GM19240 (cell line): ENCODE data around the gene CERS6.

ENCODE experiments used
- DNase-seq: peaks from one replicate; pipeline ENCODE4 v3.0.0; 2011; ENCODE audit warnings: low spot score; ENCODE audit not compliant: insufficient read length

Gene CERS6

DNA sequence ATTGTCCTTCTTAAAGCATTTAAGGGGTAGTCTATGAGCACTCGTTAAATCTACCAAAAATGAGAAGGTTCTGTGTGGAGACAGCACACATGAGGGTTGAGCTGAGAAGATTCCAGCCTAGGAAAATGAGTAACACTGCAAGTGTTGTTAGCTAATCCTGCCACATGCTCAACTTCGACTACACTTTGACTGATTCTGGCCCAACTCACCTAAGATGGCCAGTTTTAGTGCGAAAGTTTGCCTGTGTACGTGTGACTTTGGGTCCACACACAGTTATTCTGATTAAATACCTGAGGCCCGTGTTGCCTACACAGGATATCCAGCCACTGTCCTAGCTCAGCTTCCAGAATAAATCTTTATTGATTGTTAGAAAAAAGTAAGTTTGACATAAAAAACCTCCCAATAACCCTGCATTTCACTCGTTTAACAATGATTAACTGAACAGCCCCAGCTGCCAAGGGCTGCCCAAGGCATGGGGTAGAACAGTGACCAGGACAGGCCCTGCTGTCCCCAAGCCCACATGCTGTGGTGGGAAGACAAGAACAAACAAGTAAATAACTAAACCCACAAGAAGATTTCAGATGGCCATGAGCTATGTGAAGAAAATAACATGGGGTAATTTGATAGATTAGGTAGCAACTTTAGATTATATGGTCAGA lies 14.7 kb upstream of the CERS6 start:
- DNase-seq, result no peak

DNA sequence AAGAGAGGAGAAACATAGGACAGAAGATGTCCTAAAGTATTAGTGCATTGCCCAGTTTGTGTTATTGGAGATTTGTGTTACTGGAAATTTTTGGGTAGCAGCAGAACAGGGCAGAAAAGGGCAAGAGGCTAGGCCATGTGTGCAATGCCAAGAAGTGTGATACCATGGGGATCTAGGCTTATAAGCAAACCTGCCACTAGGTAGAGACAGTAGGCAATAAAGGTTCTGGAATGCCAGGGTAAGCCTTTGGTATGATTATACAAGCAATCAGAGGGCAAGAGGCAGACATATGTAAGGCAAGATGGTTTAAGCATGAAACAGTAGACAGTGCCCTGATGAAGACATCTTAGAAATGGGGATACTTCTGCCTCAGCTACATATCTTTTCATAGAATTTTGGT lies 12.3 kb upstream of the CERS6 start:
- DNase-seq, result no peak

- DNase-seq, result no peak
Observed at GRCh38 chr2:168445960-168446359, 10.1 kb upstream of the CERS6 start.

- DNase-seq, result no peak
Observed at GRCh38 chr2:168448980-168449379, 7.1 kb upstream of the CERS6 start.

DNA sequence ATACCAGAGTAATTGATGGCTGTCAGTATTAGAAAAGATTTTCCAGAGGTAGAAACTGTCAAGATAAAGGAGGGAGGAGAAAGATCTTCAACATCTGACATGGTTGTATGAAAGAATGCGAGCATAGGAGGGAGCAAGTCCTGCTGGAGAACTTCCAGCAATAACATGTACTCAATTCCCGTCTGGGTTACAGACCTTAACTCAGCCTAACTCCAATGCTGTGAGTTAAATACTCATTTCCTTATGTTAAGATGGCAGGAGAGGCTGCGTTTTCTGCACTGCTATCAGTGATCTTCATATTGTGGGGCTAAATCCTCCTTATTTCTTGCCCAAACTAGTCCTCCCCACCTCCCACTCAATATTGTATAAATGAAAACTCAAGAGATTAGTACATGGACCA lies 6.7 kb upstream of the CERS6 start:
- DNase-seq, result no peak

DNA sequence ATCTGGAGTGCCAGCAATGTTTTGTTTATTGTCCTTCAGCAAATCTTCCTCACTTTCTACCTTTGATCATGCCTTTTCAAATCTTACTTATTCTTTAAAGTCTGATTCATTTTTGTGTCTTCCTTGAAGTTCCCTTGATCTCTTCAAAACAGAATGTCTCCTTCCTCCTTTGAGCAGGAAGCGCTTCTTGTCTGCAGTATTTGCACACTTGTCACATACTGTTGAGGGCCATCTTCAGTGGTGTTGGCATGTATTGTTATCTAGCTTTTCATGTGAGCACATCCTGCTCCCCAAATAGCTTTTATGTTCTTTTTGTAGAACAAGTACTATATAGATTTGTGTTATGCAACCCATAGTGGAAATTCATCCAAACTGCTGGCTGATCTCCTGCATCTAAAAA lies 5.9 kb upstream of the CERS6 start:
- DNase-seq, result no peak

- no peak for DNase-seq
Observed at GRCh38 chr2:168450732-168451131, 5.3 kb upstream of the CERS6 start.

GRCh38 chr2:168452781-168453180 lies 3.3 kb upstream of the CERS6 start:
- DNase-seq, result no peak

- DNase-seq, result no peak
Observed at GRCh38 chr2:168453404-168453803, 2.7 kb upstream of the CERS6 start.

GRCh38 chr2:168454737-168455644 lies 1.1 kb upstream of the CERS6 start:
- no peak for DNase-seq

GRCh38 chr2:168456521-168457189 lies 583 bp downstream of the CERS6 start:
- no peak for DNase-seq

DNA sequence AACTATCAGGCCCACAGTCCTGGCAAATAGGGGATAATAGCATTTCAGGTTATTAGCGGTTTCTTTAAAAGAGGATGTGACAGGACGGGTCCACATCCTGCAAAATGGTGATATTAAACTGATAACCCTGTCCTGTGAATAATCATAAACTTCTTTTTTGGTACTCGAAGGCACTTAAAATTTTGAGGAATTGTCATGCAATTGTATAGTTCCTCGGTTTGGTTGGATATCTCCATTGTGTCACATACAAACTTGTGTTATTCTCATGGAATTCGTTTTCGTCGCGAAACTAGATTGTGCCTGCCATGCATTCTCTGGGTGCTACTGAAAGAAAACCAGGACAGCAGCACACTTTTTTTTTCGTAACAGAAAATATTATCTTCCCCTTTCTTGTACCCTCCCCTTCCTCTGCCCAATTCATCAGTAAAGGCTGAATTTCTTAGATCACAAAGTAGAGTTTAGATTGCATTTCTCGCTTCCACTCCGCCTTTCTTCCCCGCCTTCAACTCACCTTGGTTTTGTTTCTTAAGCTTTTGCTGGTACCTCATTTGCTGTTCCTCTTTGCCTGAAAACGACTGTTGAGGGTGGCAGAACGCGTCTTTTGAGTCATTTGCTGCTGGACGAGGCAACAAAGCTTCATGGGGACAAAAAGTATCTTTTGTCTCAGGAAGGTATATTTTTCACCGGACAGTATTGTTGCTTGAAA lies 1.3 kb downstream of the CERS6 start:
- no peak for DNase-seq

DNA sequence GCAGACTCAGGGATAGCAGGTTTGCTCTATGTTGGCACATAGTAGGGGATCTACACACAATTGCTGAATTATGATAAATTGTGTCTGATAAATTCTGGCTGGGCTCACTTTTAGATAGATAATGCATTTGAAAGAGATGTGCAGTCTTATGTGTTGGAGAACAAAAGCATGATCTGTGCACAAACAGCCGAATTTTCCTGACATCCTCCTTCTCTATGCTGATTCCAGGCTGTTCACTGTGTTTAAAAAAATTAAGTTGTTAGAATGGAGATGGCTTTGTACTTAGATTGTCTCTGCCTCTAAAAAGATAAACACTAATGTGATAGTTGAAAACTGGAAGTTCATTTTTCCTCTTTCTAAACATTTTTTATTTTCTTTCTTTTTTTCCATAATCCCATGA lies 2.1 kb downstream of the CERS6 start:
- no peak for DNase-seq

DNA sequence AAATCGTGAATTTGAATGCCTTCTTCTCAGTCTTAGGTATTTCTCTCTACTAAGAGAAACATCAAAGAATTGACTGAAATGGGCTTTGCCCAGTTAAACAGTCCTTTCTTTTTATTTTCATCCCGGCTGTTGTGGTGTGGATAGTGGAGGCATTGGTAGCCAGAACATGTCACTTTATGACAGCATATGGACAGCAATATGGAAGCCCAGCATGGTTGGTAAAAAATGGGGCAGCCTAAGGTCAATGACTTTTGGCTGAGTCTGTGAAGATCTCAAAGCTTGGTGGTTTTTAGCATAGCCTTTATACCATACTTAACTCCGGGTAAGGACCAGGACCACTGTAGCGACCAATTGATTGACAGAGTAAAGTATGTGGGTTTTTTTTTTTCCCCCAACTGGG lies 3.2 kb downstream of the CERS6 start:
- DNase-seq, result no peak

GRCh38 chr2:168460571-168460970 lies 4.5 kb downstream of the CERS6 start:
- no peak for DNase-seq

GRCh38 chr2:168461178-168461941 lies 5.3 kb downstream of the CERS6 start:
- DNase-seq, result no peak

GRCh38 chr2:168461942-168462331 lies 5.9 kb downstream of the CERS6 start:
- DNase-seq, result no peak

DNA sequence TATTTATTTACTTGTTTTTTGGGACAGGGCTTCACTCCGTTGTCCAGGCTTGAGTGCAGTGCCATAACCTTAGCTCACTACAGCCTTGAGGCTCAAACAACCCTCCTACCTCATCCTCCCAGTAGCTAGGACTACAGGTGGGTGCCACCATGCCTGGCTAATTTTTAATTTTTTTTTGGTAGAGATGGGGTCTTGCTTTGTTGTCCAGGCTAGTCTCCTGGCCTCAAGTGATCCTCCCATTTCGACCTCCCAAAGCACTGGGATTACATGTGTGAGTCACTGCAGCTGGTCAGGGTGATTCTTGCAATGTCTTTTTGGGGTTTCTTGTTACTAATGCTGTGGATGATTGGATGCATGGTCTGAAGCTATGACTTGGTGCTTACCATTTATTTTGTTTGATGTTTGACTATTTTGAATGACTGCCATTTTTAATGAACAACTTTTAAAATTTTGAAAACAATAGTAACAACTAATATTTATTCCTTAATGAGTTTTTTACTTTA lies 6.5 kb downstream of the CERS6 start:
- no peak for DNase-seq

DNA sequence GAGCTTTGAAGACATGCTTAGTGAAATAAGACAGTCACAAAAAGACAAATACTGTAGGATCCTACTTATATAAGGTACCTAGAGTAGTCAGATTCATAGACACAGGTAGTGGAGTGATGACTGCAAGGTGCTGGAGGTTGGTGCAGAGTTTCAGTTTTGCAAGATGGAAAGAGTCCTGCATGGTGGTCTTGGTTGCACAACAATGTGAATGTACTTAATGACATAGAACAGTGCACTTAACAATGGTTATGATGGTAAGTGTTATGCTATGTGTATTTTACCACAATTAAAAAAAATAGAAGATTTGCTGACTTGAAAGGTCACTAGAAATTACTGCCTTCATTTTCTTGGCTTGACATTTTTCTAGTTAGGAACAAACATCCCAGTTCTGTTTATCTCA lies 9.5 kb downstream of the CERS6 start:
- DNase-seq, result no peak

- DNase-seq, result no peak
Observed at GRCh38 chr2:168466190-168466737, 10.2 kb downstream of the CERS6 start.
